T-helper 9 cell (primary cell): ENCODE data around the gene ANKRD13C.
"Not testable (repeated sequence)": the region's sequence is repeated elsewhere in the genome, so short reads cannot be mapped to it uniquely, and the experiment has no call there.

Experiments used
- DNase-seq: peaks from one replicate; pipeline ENCODE4 v3.0.0-alpha.2; 2020

Gene ANKRD13C

GRCh38 chr1:70358921-70359564 is 4.5 kb upstream of the ANKRD13C start:
- DNase-seq, result no peak

DNA sequence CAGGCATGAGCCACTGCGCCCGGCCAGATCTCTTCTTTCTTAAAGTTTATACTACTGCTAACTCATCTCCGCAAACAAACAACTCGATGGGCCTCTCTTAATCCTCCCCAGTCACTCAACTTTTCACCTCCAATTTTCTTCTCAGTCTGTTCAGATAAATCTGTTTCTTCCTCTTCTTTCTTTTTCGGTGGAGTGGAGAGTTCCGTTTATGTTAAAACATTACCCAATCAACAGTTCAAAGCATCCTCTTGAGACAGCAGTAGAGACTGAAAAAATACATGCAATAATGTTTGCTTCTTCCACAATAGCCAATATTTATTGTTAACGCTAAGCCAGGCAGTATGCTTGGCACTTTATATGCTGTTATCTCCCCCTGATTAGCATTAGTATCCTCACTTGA is 1.4 kb upstream of the ANKRD13C start:
- DNase-seq, result no peak

DNA sequence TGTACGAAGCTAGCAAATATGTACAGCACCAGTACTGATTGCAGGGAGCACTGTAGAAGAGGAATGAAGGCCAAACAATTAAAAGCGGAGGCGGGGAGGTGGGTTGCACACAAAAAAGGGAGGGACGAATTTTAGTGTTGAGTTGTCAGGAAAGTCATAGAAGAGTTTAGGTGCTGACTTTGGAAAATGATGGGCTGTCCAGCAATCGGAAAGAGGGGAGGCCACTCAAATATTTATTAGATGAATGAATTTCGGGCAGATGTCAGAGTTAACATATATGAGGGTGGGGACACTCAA is 537 bp upstream of the ANKRD13C start:
- no peak for DNase-seq

DNA sequence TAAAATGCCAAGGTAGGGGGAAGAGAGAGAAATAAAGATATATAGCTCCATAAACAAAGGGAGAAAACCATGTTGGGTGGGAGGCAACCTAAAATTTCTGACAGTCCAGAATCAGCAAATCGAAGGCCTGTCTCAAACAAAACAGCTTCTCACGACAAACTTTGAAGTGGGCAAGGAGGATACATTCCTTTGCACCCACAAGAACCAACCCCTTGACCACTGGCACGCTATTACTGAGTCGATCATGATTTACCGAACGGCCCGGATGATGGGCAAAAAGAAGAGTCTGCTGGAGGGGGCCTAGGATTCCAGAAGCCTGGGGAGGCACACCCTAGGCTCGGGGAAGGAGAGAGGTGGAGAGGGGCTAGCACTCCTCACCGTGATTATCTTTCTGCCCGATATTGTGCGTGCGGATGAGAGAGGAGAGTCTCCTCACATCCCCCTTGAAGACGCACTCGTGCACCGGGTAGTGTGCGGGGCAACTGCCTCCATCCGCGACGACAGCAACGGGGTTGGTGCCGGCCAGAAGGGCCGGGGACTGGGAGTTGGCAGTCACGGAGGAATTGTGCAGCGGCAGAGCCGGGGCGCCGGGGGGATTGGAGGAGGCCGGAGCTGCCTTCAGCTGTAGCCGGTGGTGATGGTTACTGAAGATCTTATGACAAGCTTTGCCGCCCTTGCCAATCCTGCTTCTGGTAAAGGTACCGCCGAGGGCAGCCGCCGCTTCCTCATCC is 756 bp downstream of the ANKRD13C start:
- DNase-seq, result no peak

- DNase-seq, result no peak
These were observed 1.5 kb downstream of the ANKRD13C start for GRCh38 chr1:70353044-70353443.

DNA sequence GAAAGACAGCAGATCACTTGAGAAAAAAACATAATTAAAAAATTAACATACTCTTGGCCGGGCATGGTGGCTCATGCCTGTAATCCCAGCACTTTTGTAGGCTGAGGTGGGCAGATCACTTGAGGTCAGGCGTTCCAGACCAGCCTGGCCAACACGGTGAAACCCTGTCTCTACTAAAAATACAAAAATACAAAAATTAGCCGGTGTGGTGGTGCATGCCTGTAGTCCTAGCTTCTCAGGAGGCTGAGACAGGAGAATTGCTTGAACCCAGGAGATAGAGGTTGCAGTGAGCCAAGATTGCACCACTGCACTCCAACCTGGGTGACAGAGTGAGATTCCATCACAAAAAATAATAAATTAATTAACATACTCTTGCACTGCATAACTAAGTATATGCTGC is 4.7 kb downstream of the ANKRD13C start:
- not testable (repeated sequence) for DNase-seq

- no peak for DNase-seq
These were observed 5.9 kb downstream of the ANKRD13C start for GRCh38 chr1:70348399-70349165.

- DNase-seq, result not testable (repeated sequence)
These were observed 14.9 kb downstream of the ANKRD13C start for GRCh38 chr1:70339644-70340043.

- DNase-seq, result no peak
These were observed 18.5 kb downstream of the ANKRD13C start for GRCh38 chr1:70336050-70336449.

- DNase-seq, result no peak
These were observed 20.1 kb downstream of the ANKRD13C start for GRCh38 chr1:70334436-70334835.

- no peak for DNase-seq
These were observed 21.3 kb downstream of the ANKRD13C start for GRCh38 chr1:70333245-70333644.

GRCh38 chr1:70331962-70332361 is 22.6 kb downstream of the ANKRD13C start:
- no peak for DNase-seq

- DNase-seq, result no peak
These were observed 27.0 kb downstream of the ANKRD13C start for GRCh38 chr1:70327306-70328076.

DNA sequence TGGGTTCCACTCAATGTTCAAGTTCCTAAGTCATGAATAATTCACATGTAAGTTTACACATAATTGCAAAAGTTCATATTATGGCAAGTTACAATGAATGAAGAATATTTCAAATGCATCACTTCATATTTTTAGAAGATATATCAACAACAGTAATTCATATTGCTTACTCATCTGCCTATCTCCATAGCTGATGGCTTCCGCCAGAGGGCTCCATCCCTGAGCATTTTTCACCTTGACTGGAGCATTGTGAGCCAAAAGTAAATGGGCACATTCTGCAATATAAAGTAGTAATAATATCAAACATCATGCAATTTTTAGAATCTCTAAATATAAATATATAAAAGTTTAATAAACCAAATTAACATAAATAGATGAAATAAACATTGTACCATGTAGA is 29.8 kb downstream of the ANKRD13C start:
- no peak for DNase-seq

DNA sequence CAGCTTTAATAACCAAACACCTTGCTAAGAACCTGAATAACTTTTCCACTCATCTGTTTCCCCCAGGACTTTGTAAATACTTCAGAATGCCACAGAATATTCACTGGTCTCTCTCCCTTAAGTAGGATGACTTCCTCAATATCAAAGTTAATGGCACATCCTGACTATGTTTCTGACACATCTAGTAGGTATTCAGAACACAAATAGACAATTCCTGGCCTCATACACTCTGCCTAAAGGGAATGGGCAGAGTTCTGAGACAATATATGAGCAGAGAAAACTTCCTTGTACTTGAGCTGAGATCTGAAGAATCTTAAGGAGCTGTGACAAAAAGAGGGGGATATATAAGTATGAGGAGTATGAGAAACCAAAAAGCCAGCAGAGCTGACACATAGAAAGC is 34.8 kb downstream of the ANKRD13C start:
- DNase-seq, result no peak

GRCh38 chr1:70318191-70318590 is 36.3 kb downstream of the ANKRD13C start:
- DNase-seq, result no peak

GRCh38 chr1:70317087-70317486 is 37.4 kb downstream of the ANKRD13C start:
- DNase-seq, result no peak

DNA sequence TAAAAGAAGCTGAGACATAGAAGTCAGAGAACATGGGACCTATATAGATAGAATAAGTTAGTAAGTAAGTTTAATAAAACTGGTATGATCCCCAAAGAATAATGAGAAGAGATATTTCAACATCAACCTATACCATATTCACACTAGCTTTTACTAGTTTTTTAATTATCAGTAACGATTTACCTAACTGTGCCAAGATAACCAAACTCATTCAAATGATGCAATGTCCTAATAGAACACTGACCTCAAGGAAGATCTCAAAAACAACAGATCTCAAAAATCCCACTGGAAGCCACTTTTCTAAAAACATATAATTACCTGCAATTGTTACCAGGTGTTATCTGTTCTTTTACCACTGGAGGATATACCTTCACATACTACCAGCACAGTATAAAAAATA is 38.7 kb downstream of the ANKRD13C start:
- DNase-seq, result no peak

DNA sequence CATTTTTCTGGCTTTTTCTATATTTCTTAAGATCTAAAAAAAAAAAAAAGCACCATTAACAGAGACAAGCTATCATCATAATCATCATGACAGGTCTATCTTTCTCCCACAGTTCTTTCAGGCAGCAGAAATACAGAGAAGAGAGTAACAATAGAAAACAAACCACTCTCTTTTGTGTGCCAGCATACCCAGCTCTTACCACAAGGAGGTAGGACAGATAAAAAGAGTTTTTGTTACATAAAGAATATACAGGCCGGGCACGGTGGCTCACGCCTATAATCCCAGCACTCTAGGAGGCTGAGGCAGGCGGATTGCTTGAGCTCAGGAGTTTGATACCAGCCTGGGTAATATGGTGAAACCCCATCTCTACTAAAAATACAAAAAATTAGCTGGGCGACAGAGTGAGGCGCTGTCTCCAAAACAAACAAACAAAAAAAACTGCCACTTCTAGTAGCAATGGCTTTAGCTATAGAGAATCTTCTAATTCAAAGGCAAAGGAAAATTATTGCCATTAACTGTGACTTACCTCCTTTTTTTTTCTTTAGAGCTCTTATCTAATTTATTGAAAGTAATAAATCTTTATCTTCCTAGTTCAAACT is 39.7 kb downstream of the ANKRD13C start:
- DNase-seq, result no peak

DNA sequence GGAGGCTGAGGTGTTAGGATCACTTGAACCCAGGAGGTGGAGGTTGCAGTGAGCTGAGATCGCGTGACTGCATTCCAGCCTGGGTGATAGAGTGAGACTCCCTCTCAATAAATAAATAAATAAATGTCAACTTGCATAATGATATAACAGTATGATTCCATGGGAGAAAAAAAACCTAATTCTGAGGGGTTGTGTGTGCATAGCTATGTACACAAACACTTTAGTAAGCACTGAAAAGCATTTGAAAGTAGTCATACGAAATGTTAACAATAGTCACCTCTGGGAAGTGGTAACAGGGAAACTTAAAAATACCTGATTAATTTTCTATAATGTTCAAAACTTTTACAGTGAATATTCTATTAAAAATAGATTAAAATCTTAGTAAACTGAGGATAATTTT is 43.2 kb downstream of the ANKRD13C start:
- DNase-seq, result no peak

GRCh38 chr1:70299472-70299871 is 55.0 kb downstream of the ANKRD13C start:
- DNase-seq, result no peak

- DNase-seq, result no peak
These were observed 58.8 kb downstream of the ANKRD13C start for GRCh38 chr1:70295749-70296148.
